Colonic mucosa (tissue), 4 donors: ENCODE measurements around the gene ADPRH. TPM values are rescaled to one million over a fixed set of nuclear protein-coding genes. Genes with fewer than 3 reads are reported as not detected.

Source experiments
- DNase-seq: peaks from one replicate; pipeline ENCODE4 v3.0.0-alpha.2; 2020
- H3K27ac ChIP-seq: fragments of 200-600 bp; one replicate; pipeline ENCODE4 v1.8.0; 2021
- H3K27me3 ChIP-seq: fragments of 200-600 bp; one replicate; pipeline ENCODE4 v1.8.0; 2021
- H3K36me3 ChIP-seq: fragments of 200-600 bp; one replicate; pipeline ENCODE4 v1.8.0; 2021
- H3K4me1 ChIP-seq: fragments of 200-600 bp; one replicate; pipeline ENCODE4 v1.8.0; 2021; ENCODE audit warnings: mild to moderate bottlenecking
- H3K4me3 ChIP-seq: fragments of 200-600 bp; one replicate; pipeline ENCODE4 v1.8.0; 2021
- H3K9ac ChIP-seq, 2 donors: one replicate each; pipeline ENCODE4 v1.7.0; 2013; ENCODE audit warnings: control low read depth in 2 of 2, low read depth in 2 of 2, low read length in 2 of 2
- H3K9me3 ChIP-seq: fragments of 200-600 bp; one replicate; pipeline ENCODE4 v1.8.0; 2021
- intact Hi-C: fragments of 100-400 bp; cut with DNase I; formaldehyde crosslinking; loops from one replicate; pipeline ENCODE4 v1.14.1; 2022
- total RNA-seq, 2 donors: library from RNA; stranded (reverse); fragmentation: NEBNext Ultra II Directional in 1 of 2; extraction: Animal tissue kit (Norgen Biotek cat#: 25700) in 1 of 2; gene quantifications; one replicate each; pipeline ENCODE4 v1.2.1, GENCODE V29; 2021
- TF ChIP-seq, protein P1 (sequence below): fragments of 200-600 bp; IDR thresholded peaks from one replicate; pipeline ENCODE4 v1.8.0; 2022; ENCODE audit warnings: antibody characterized with exemption, mild to moderate bottlenecking
- donor health status: healthy.
- donor health status: DM: no; HTN: no; CAD: no.
- donor health status: DM: no; HTN: no; CAD: no.

ADPRH gene
- total RNA-seq, 2 donors from 2014 or later = 2.0 to 3.3 TPM

DNA sequence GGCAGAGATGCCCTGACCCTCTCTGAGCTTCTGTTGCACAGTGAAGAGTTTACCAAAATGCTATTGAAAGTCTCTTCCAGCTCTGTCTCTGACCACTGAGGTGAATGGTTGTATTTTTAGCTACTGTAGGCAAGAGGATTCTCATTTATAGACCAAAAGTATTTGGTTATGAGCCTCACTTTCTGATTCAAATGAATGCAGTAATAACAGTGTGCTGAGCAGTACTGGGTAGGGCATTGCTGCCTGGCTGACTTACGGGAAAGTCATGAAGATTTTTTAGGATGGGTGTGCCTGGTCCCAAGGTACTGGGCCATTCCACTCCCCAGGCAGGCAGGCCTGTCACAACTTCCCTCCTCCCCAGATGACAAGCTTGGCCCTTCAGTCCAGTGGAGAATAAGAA is 33.9 kb downstream of the ADPRH start:
- Histone ChIP-seq H3K9ac (no peak overlapping the region), H3K4me1 (no peaks in the 10 kb centered on the region), H3K4me3 (no peak overlapping the region), H3K27me3 (no peaks in the 10 kb centered on the region), H3K9me3 (no peaks in the 10 kb centered on the region), H3K27ac (no peak overlapping the region), H3K36me3 (no peaks in the 10 kb centered on the region)
- TF ChIP-seq, protein P1, sequence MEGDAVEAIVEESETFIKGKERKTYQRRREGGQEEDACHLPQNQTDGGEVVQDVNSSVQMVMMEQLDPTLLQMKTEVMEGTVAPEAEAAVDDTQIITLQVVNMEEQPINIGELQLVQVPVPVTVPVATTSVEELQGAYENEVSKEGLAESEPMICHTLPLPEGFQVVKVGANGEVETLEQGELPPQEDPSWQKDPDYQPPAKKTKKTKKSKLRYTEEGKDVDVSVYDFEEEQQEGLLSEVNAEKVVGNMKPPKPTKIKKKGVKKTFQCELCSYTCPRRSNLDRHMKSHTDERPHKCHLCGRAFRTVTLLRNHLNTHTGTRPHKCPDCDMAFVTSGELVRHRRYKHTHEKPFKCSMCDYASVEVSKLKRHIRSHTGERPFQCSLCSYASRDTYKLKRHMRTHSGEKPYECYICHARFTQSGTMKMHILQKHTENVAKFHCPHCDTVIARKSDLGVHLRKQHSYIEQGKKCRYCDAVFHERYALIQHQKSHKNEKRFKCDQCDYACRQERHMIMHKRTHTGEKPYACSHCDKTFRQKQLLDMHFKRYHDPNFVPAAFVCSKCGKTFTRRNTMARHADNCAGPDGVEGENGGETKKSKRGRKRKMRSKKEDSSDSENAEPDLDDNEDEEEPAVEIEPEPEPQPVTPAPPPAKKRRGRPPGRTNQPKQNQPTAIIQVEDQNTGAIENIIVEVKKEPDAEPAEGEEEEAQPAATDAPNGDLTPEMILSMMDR = no peak
- intact Hi-C loops = no loop called here
- no peak for DNase-seq

DNA sequence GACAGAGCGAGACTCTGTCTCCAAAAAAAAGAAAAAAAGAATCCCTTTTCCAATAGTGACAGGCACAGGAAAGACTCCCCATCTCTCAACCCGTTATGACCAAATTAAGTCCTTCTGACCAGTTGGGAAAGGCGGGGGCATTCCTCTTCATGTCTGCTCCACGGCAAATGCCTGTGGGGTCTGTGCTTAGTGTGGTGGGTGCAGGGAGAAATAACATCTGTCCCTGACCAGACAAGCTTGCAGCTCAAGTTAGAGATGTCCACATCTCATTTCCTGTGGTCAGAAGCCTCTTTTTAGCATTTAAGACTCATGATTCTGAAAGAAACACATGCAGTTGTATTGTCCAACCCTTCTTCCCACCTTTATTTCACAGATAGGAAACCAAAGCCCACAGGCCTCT is 34.6 kb downstream of the ADPRH start:
- TF ChIP-seq, protein P1 = no peak
- Histone ChIP-seq H3K4me1 (no peaks in the 10 kb centered on the region), H3K4me3 (no peak overlapping the region), H3K36me3 (no peaks in the 10 kb centered on the region), H3K9me3 (no peaks in the 10 kb centered on the region), H3K27ac (no peak overlapping the region), H3K9ac (no peak overlapping the region), H3K27me3 (no peaks in the 10 kb centered on the region)
- DNase-seq = no peak
- intact Hi-C loops = no loop called here

DNA sequence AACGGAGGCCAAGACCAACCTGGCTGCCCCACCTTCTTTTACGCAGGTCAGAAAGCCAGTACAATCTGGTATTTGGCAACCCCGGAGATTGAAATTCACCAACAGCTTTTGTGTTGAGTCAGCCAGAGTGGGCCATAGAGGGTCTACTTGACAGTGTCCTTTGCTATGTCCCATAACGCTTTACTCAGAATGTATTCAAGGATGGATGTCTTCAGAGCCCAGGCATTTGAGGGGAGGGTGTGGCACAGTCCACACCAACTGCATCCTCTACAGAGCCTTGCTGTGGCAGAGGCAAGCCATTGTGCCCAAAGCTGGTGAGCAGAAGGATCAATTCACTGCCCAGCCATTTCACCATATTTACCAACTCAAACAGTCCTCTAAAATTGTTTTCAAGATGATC is 36.8 kb downstream of the ADPRH start:
- no peak for DNase-seq
- H3K27ac ChIP-seq = no peak overlapping the region
- intact Hi-C loops = no loop called here

DNA sequence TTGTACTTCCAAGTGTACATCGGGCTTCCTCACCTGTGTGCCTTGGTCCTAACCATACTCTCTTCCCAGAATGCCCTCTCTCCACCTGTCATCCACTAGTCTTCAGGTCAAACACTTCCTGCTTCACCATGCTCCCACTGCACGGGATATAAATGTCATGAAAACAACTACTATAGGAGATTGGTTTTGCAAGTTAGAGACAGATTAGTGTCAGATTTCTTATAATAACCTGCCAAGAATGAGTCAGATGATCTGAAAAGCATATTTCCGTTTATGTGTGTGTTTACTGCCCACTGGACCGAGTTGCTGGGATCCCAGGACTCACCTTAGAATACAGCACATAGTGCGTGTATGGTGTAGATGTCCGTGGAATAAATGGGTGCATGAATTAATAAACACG is 39.8 kb downstream of the ADPRH start:
- H3K9ac ChIP-seq = no peak overlapping the region
- intact Hi-C loops = no loop called here
- no peaks in the 10 kb centered on the region for H3K9me3 ChIP-seq
- H3K27me3 ChIP-seq = no peaks in the 10 kb centered on the region
- no peak overlapping the region for H3K4me3 ChIP-seq
- no peaks in the 10 kb centered on the region for H3K36me3 ChIP-seq
- no peak overlapping the region for H3K27ac ChIP-seq
- TF ChIP-seq, protein P1 = no peak
- H3K4me1 ChIP-seq = no peaks in the 10 kb centered on the region
- DNase-seq = no peak

More for the DNA sequence above, 36.8 kb downstream of the ADPRH start:
- no peaks in the 10 kb centered on the region for H3K9me3 ChIP-seq
- H3K4me3 ChIP-seq = no peak overlapping the region
- no peak overlapping the region for H3K9ac ChIP-seq
- no peaks in the 10 kb centered on the region for H3K36me3 ChIP-seq
- H3K4me1 ChIP-seq = no peaks in the 10 kb centered on the region
- TF ChIP-seq, protein P1 = no peak
- no peaks in the 10 kb centered on the region for H3K27me3 ChIP-seq

GRCh38 chr3:119620899-119621298 is 41.6 kb downstream of the ADPRH start:
- H3K27ac ChIP-seq = no peak overlapping the region
- H3K9ac ChIP-seq = no peak overlapping the region
- no peak overlapping the region for H3K4me3 ChIP-seq
- H3K4me1 ChIP-seq = no peaks in the 10 kb centered on the region
- DNase-seq = no peak
- H3K27me3 ChIP-seq = no peaks in the 10 kb centered on the region
- H3K9me3 ChIP-seq = no peaks in the 10 kb centered on the region
- H3K36me3 ChIP-seq = no peaks in the 10 kb centered on the region
- TF ChIP-seq, protein P1 = no peak
- intact Hi-C loops = no loop called here
